HG03280 (cell line): ENCODE measurements around the gene CRYAB.

Experiments
- ATAC-seq: cut with Tn5 transposase; IDR thresholded peaks from one replicate; pipeline ENCODE4 v1.9.1; 2021; ENCODE audit warnings: mild to moderate bottlenecking, moderate library complexity; ENCODE audit not compliant: unreplicated experiment

CRYAB gene

GRCh38 chr11:111911563-111912401 is at the start of gene CRYAB:
CRYAB (minus strand) TSS chr11:111911770; CDS start chr11:111911724, 46 bp downstream.
- ATAC-seq, result no peak

GRCh38 chr11:111960916-111961315 is 49.3 kb upstream of the CRYAB start:
- ATAC-seq, result no peak

GRCh38 chr11:111957663-111958444 is 46.3 kb upstream of the CRYAB start:
- no peak for ATAC-seq

GRCh38 chr11:111954154-111954553 is 42.6 kb upstream of the CRYAB start:
- ATAC-seq, result no peak

GRCh38 chr11:111951565-111951964 is 40.0 kb upstream of the CRYAB start:
- no peak for ATAC-seq

- ATAC-seq, result no peak
Observed at GRCh38 chr11:111949519-111950426, 38.2 kb upstream of the CRYAB start.

GRCh38 chr11:111947143-111947542 is 35.6 kb upstream of the CRYAB start:
- ATAC-seq, result no peak

GRCh38 chr11:111946499-111946898 is 34.9 kb upstream of the CRYAB start:
- no peak for ATAC-seq

- no peak for ATAC-seq
Observed at GRCh38 chr11:111945198-111945597, 33.6 kb upstream of the CRYAB start.

- no peak for ATAC-seq
Observed at GRCh38 chr11:111944651-111945051, 33.1 kb upstream of the CRYAB start.

GRCh38 chr11:111944139-111944538 is 32.6 kb upstream of the CRYAB start:
- no peak for ATAC-seq

GRCh38 chr11:111942829-111943228 is 31.3 kb upstream of the CRYAB start:
- ATAC-seq, result no peak

GRCh38 chr11:111941963-111942362 is 30.4 kb upstream of the CRYAB start:
- no peak for ATAC-seq

- no peak for ATAC-seq
Observed at GRCh38 chr11:111939836-111940604, 28.4 kb upstream of the CRYAB start.

- ATAC-seq, result peak; percentile 74
Observed at GRCh38 chr11:111938687-111939160, 27.2 kb upstream of the CRYAB start.

- no peak for ATAC-seq
Observed at GRCh38 chr11:111937844-111938243, 26.3 kb upstream of the CRYAB start.

GRCh38 chr11:111937461-111937769 is 25.8 kb upstream of the CRYAB start:
- ATAC-seq, result no peak

GRCh38 chr11:111936040-111936540 is 24.5 kb upstream of the CRYAB start:
- ATAC-seq, result no peak

GRCh38 chr11:111935317-111936039 is 23.9 kb upstream of the CRYAB start:
- ATAC-seq, result no peak
